ENCODE results near the gene CDC42BPB. TPM values are rescaled to one million over a fixed set of nuclear protein-coding genes. Genes with fewer than 3 reads are reported as not detected.

The CDC42BPB gene
- total RNA-seq, 6 experiments from 2014 or later, result 73.7 to 85.1 (median 79.9) TPM

- Mint-ChIP-seq H3K36me3 (ENCODE audit: low read depth) (peaks cover 35% of the 10 kb centered on the region), H3K4me3 (no peak overlapping the region), H3K27me3 (ENCODE audit: insufficient read depth) (peaks cover 1% of the 10 kb centered on the region; the same call in 1 of the 2 replicates), H3K27ac (no peak overlapping the region), H3K4me1 (ENCODE audit: low read depth) (no peaks in the 10 kb centered on the region), H3K9me3 (no peaks in the 10 kb centered on the region)
- no peak for TF ChIP-seq CTCF (IDR thresholded peaks at IDR 0.05)
- DNase-seq, result no peak
Observed at GRCh38 chr14:102973706-102974285, 83.6 kb downstream of the CDC42BPB start.

GRCh38 chr14:102971836-102972606, 85.3 kb downstream of the CDC42BPB start:
- Mint-ChIP-seq H3K36me3 (ENCODE audit: low read depth) (peaks cover 37% of the 10 kb centered on the region), H3K9me3 (no peaks in the 10 kb centered on the region), H3K27ac (no peak overlapping the region), H3K27me3 (ENCODE audit: insufficient read depth) (peaks cover 1% of the 10 kb centered on the region; the same call in 1 of the 2 replicates), H3K4me3 (no peak overlapping the region; the same call in 1 of the 2 replicates), H3K4me1 (ENCODE audit: low read depth) (no peaks in the 10 kb centered on the region)
- TF ChIP-seq CTCF (IDR thresholded peaks at IDR 0.05), result no peak
- no peak for DNase-seq

GRCh38 chr14:102971314-102971713, 86.0 kb downstream of the CDC42BPB start:
- Mint-ChIP-seq H3K4me3 (no peak overlapping the region), H3K27me3 (ENCODE audit: insufficient read depth) (peaks cover under 1% of the 10 kb centered on the region), H3K27ac (no peak overlapping the region), H3K9me3 (no peaks in the 10 kb centered on the region), H3K36me3 (ENCODE audit: low read depth) (peaks cover 43% of the 10 kb centered on the region), H3K4me1 (ENCODE audit: low read depth) (no peaks in the 10 kb centered on the region)
- DNase-seq, result no peak
- no peak for TF ChIP-seq CTCF (IDR thresholded peaks at IDR 0.05)

- TF ChIP-seq CTCF (IDR thresholded peaks at IDR 0.05), result no peak
- no peak for DNase-seq
- no peak overlapping the region for H3K4me3 Mint-ChIP-seq
- no peaks in the 10 kb centered on the region for H3K4me1 Mint-ChIP-seq (ENCODE audit: low read depth)
- H3K9me3 Mint-ChIP-seq, result no peaks in the 10 kb centered on the region
- peaks cover 2% of the 10 kb centered on the region; the same call in 1 of the 2 replicates for H3K27me3 Mint-ChIP-seq (ENCODE audit: insufficient read depth)
- H3K27ac Mint-ChIP-seq, result no peak overlapping the region
- H3K36me3 Mint-ChIP-seq (ENCODE audit: low read depth), result peaks cover 51% of the 10 kb centered on the region
Observed at GRCh38 chr14:102970496-102970895, 86.9 kb downstream of the CDC42BPB start.

- no peak for TF ChIP-seq CTCF (IDR thresholded peaks at IDR 0.05)
- H3K4me3 Mint-ChIP-seq, result no peak overlapping the region
- DNase-seq, result no peak
- no peaks in the 10 kb centered on the region for H3K4me1 Mint-ChIP-seq (ENCODE audit: low read depth)
- peaks cover 52% of the 10 kb centered on the region for H3K36me3 Mint-ChIP-seq (ENCODE audit: low read depth)
- H3K27me3 Mint-ChIP-seq (ENCODE audit: insufficient read depth), result peaks cover 2% of the 10 kb centered on the region; the same call in 1 of the 2 replicates
- H3K9me3 Mint-ChIP-seq, result no peaks in the 10 kb centered on the region
- no peak overlapping the region for H3K27ac Mint-ChIP-seq
Observed at GRCh38 chr14:102969901-102970300, 87.4 kb downstream of the CDC42BPB start.

All from HFFc6 (cell line).